ENCODE data around the gene MRPL53.
"Not testable (repeated sequence)": the region's sequence is repeated elsewhere in the genome, so short reads cannot be mapped to it uniquely, and the experiment has no call there.

Gene MRPL53

GRCh38 chr2:74472945-74473258, 422 bp upstream of the MRPL53 start:
- TF ChIP-seq, protein P1, sequence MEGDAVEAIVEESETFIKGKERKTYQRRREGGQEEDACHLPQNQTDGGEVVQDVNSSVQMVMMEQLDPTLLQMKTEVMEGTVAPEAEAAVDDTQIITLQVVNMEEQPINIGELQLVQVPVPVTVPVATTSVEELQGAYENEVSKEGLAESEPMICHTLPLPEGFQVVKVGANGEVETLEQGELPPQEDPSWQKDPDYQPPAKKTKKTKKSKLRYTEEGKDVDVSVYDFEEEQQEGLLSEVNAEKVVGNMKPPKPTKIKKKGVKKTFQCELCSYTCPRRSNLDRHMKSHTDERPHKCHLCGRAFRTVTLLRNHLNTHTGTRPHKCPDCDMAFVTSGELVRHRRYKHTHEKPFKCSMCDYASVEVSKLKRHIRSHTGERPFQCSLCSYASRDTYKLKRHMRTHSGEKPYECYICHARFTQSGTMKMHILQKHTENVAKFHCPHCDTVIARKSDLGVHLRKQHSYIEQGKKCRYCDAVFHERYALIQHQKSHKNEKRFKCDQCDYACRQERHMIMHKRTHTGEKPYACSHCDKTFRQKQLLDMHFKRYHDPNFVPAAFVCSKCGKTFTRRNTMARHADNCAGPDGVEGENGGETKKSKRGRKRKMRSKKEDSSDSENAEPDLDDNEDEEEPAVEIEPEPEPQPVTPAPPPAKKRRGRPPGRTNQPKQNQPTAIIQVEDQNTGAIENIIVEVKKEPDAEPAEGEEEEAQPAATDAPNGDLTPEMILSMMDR (IDR thresholded peaks at IDR 0.05; ENCODE audit: low read depth, low read length): no peak
- DNase-seq: no peak
- peak overlapping the region; percentile 68 for H3K4me3 ChIP-seq (ENCODE audit: low read depth, low read length)

GRCh38 chr2:74471332-74472065, 981 bp downstream of the MRPL53 start:
- TF ChIP-seq, protein P1 (IDR thresholded peaks at IDR 0.05; ENCODE audit: low read depth, low read length): no peak
- Histone ChIP-seq H3K4me3 (ENCODE audit: low read depth, low read length) (peak overlapping the region; percentile 68), H3K27ac (peak overlapping the region; percentile 86), H3K9me3 (ENCODE audit: severe bottlenecking) (no peaks in the 10 kb centered on the region), H3K27me3 (ENCODE audit: insufficient read depth, low read depth, severe bottlenecking) (no peaks in the 10 kb centered on the region), H3K36me3 (peaks cover 36% of the 10 kb centered on the region)
- no peak for DNase-seq

More at GRCh38 chr2:74472945-74473258, 422 bp upstream of the MRPL53 start:
- Histone ChIP-seq H3K27me3 (ENCODE audit: insufficient read depth, low read depth, severe bottlenecking) (no peaks in the 10 kb centered on the region), H3K9me3 (ENCODE audit: severe bottlenecking) (no peaks in the 10 kb centered on the region), H3K36me3 (peaks cover 43% of the 10 kb centered on the region), H3K27ac (peak overlapping the region; percentile 86)

GRCh38 chr2:74470742-74471141, 1.7 kb downstream of the MRPL53 start:
- not testable (repeated sequence) for H3K9me3 ChIP-seq (ENCODE audit: severe bottlenecking); H3K4me3 ChIP-seq (ENCODE audit: low read depth, low read length); H3K27ac ChIP-seq; DNase-seq; H3K27me3 ChIP-seq (ENCODE audit: insufficient read depth, low read depth, severe bottlenecking)
- peaks cover 32% of the 10 kb centered on the region for H3K36me3 ChIP-seq

- peak overlapping the region; percentile 73 for H3K27ac ChIP-seq
- DNase-seq: no peak
- TF ChIP-seq, protein P1 (IDR thresholded peaks at IDR 0.05; ENCODE audit: low read depth, low read length): no peak
These were observed 8.1 kb downstream of the MRPL53 start for GRCh38 chr2:74464406-74464805.

GRCh38 chr2:74462786-74463105, 9.7 kb downstream of the MRPL53 start:
- H3K27me3 ChIP-seq (ENCODE audit: insufficient read depth, low read depth, severe bottlenecking): no peaks in the 10 kb centered on the region
- TF ChIP-seq, protein P1 (IDR thresholded peaks at IDR 0.05; ENCODE audit: low read depth, low read length): no peak
- no peak overlapping the region for H3K27ac ChIP-seq
- peaks cover 32% of the 10 kb centered on the region for H3K36me3 ChIP-seq
- no peaks in the 10 kb centered on the region for H3K9me3 ChIP-seq (ENCODE audit: severe bottlenecking)
- DNase-seq: no peak
- H3K4me3 ChIP-seq (ENCODE audit: low read depth, low read length): no peak overlapping the region

More at GRCh38 chr2:74464406-74464805, 8.1 kb downstream of the MRPL53 start:
- Histone ChIP-seq H3K27me3 (ENCODE audit: insufficient read depth, low read depth, severe bottlenecking) (no peaks in the 10 kb centered on the region), H3K36me3 (peaks cover 32% of the 10 kb centered on the region), H3K9me3 (ENCODE audit: severe bottlenecking) (no peaks in the 10 kb centered on the region), H3K4me3 (ENCODE audit: low read depth, low read length) (peak overlapping the region; percentile 73)

GRCh38 chr2:74462054-74462785, 10.3 kb downstream of the MRPL53 start:
- Histone ChIP-seq H3K36me3 (peaks cover 32% of the 10 kb centered on the region), H3K27me3 (ENCODE audit: insufficient read depth, low read depth, severe bottlenecking) (no peaks in the 10 kb centered on the region), H3K27ac (no peak overlapping the region), H3K4me3 (ENCODE audit: low read depth, low read length) (no peak overlapping the region), H3K9me3 (ENCODE audit: severe bottlenecking) (no peaks in the 10 kb centered on the region)
- TF ChIP-seq, protein P1 (IDR thresholded peaks at IDR 0.05; ENCODE audit: low read depth, low read length): no peak
- no peak for DNase-seq

Measured in WERI-Rb-1 (cell line).